Measurements from ENCODE around the gene SLC46A2. TPM values are rescaled to one million over a fixed set of nuclear protein-coding genes. Genes with fewer than 3 reads are reported as not detected.

Gene SLC46A2
- total and polyA plus RNA-seq, 2 donors (not counting 1 experiment from before 2014, with no cell fraction given) = not detected

- DNase-seq (ENCODE audit: low read depth in 2 of 2) = no peak
- no peak overlapping the region for H2AFZ ChIP-seq (ENCODE audit: low read length)
- H3K36me3 ChIP-seq (ENCODE audit: control insufficient read depth, insufficient read depth, low read length) = no peaks in the 10 kb centered on the region
- no peaks in the 10 kb centered on the region for H3K79me2 ChIP-seq (ENCODE audit: control insufficient read depth, insufficient read depth, low read length)
- TF ChIP-seq CTCF (conservative IDR thresholded peaks at IDR 0.05 in 1 of 2, IDR thresholded peaks at IDR 0.05 in 1 of 2; ENCODE audit: low read depth in 1 of 2, low read length in 2 of 2) (no peak), EZH2 (IDR thresholded peaks at IDR 0.05; ENCODE audit: low read length, missing control alignments) (no peak)
- H3K9ac ChIP-seq (ENCODE audit: insufficient read depth, low read length) = no peak overlapping the region
- H3K27ac ChIP-seq (ENCODE audit: insufficient read depth, low read length) = no peak overlapping the region
- no peaks in the 10 kb centered on the region for H3K9me3 ChIP-seq (ENCODE audit: control insufficient read depth, insufficient read depth, low read depth, low read length)
- H3K27me3 ChIP-seq (ENCODE audit: control insufficient read depth, insufficient read depth, low read length) = no peaks in the 10 kb centered on the region
- H4K20me1 ChIP-seq (ENCODE audit: control insufficient read depth, extremely low read depth, insufficient read depth, low read length) = no peaks in the 10 kb centered on the region
- no peak overlapping the region for H3K4me2 ChIP-seq (ENCODE audit: extremely low read depth, insufficient read depth, low read length)
- H3K4me1 ChIP-seq (ENCODE audit: control insufficient read depth, extremely low read depth, insufficient read depth, low read length) = no peaks in the 10 kb centered on the region
- no peak overlapping the region for H3K4me3 ChIP-seq (replicated peaks in 1 of 4; ENCODE audit: control extremely low read depth in 1 of 4, insufficient read depth in 1 of 4, low read depth in 3 of 4, low read length in 4 of 4)
These were observed 33.8 kb downstream of the SLC46A2 start for GRCh38 chr9:112856843-112857242.

GRCh38 chr9:112856200-112856599 is 34.5 kb downstream of the SLC46A2 start:
- Histone ChIP-seq H3K27me3 (ENCODE audit: control insufficient read depth, insufficient read depth, low read length) (no peaks in the 10 kb centered on the region), H3K9ac (ENCODE audit: insufficient read depth, low read length) (no peak overlapping the region), H3K4me3 (replicated peaks in 1 of 4; ENCODE audit: control extremely low read depth in 1 of 4, insufficient read depth in 1 of 4, low read depth in 3 of 4, low read length in 4 of 4) (no peak overlapping the region), H3K9me3 (ENCODE audit: control insufficient read depth, insufficient read depth, low read depth, low read length) (no peaks in the 10 kb centered on the region), H3K36me3 (ENCODE audit: control insufficient read depth, insufficient read depth, low read length) (no peaks in the 10 kb centered on the region), H3K4me1 (ENCODE audit: control insufficient read depth, extremely low read depth, insufficient read depth, low read length) (no peaks in the 10 kb centered on the region), H2AFZ (ENCODE audit: low read length) (no peak overlapping the region), H4K20me1 (ENCODE audit: control insufficient read depth, extremely low read depth, insufficient read depth, low read length) (no peaks in the 10 kb centered on the region), H3K27ac (ENCODE audit: insufficient read depth, low read length) (no peak overlapping the region), H3K79me2 (ENCODE audit: control insufficient read depth, insufficient read depth, low read length) (no peaks in the 10 kb centered on the region), H3K4me2 (ENCODE audit: extremely low read depth, insufficient read depth, low read length) (no peak overlapping the region)
- TF ChIP-seq EZH2 (IDR thresholded peaks at IDR 0.05; ENCODE audit: low read length, missing control alignments) = no peak
- no peak for TF ChIP-seq CTCF (conservative IDR thresholded peaks at IDR 0.05 in 1 of 2, IDR thresholded peaks at IDR 0.05 in 1 of 2; ENCODE audit: low read depth in 1 of 2, low read length in 2 of 2)
- DNase-seq (ENCODE audit: low read depth in 2 of 2) = no peak

GRCh38 chr9:112854657-112855056 is 36.0 kb downstream of the SLC46A2 start:
- no peak overlapping the region for H3K27ac ChIP-seq (ENCODE audit: insufficient read depth, low read length)
- H3K27me3 ChIP-seq (ENCODE audit: control insufficient read depth, insufficient read depth, low read length) = no peaks in the 10 kb centered on the region
- H3K9me3 ChIP-seq (ENCODE audit: control insufficient read depth, insufficient read depth, low read depth, low read length) = no peaks in the 10 kb centered on the region
- H3K36me3 ChIP-seq (ENCODE audit: control insufficient read depth, insufficient read depth, low read length) = no peaks in the 10 kb centered on the region
- no peaks in the 10 kb centered on the region for H4K20me1 ChIP-seq (ENCODE audit: control insufficient read depth, extremely low read depth, insufficient read depth, low read length)
- no peak for DNase-seq (ENCODE audit: low read depth in 2 of 2)
- no peaks in the 10 kb centered on the region for H3K4me1 ChIP-seq (ENCODE audit: control insufficient read depth, extremely low read depth, insufficient read depth, low read length)
- H3K4me2 ChIP-seq (ENCODE audit: extremely low read depth, insufficient read depth, low read length) = no peak overlapping the region
- H2AFZ ChIP-seq (ENCODE audit: low read length) = no peak overlapping the region
- H3K79me2 ChIP-seq (ENCODE audit: control insufficient read depth, insufficient read depth, low read length) = no peaks in the 10 kb centered on the region
- TF ChIP-seq CTCF (conservative IDR thresholded peaks at IDR 0.05 in 1 of 2, IDR thresholded peaks at IDR 0.05 in 1 of 2; ENCODE audit: low read depth in 1 of 2, low read length in 2 of 2) (no peak), EZH2 (IDR thresholded peaks at IDR 0.05; ENCODE audit: low read length, missing control alignments) (no peak)
- no peak overlapping the region for H3K9ac ChIP-seq (ENCODE audit: insufficient read depth, low read length)
- no peak overlapping the region for H3K4me3 ChIP-seq (replicated peaks in 1 of 4; ENCODE audit: control extremely low read depth in 1 of 4, insufficient read depth in 1 of 4, low read depth in 3 of 4, low read length in 4 of 4)
